Erythroblast (primary cell): ENCODE results near the gene DPAGT1.

Source experiments
- GATA1 ChIP-seq: IDR thresholded peaks from 2 replicates; pipeline ENCODE4 v1.6.1; 2011; ENCODE audit warnings: low read depth, mild to moderate bottlenecking, control low read depth, low read length, moderate library complexity
- POLR2A ChIP-seq: IDR thresholded peaks from 2 replicates; pipeline ENCODE4 v1.6.1; 2011; ENCODE audit warnings: mild to moderate bottlenecking, low read length

DNA sequence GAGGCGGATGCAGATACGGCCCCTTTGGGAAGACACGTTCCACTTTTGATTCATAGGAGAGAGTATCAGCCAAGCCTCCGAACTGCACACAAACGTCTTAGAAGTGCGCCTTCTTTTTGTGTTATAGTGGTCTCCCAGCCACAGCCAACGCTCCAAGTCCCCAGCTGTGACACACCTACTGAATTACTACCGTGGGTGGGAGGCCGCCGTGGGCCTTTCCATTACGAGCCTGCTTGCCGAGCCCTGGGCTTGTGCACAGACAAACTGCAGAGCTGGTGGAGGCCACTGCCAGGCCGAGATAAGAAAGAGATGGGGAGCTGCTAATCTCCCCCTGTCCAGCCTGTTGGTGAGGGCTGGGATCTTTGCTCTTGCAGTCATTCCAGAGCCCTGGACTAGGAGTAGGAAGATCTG is 16.2 kb downstream of the DPAGT1 start:
- peak; percentile 42 for TF ChIP-seq POLR2A
- TF ChIP-seq GATA1 = peak; percentile 90
